ENCODE results near the gene GMDS.

GMDS gene

DNA sequence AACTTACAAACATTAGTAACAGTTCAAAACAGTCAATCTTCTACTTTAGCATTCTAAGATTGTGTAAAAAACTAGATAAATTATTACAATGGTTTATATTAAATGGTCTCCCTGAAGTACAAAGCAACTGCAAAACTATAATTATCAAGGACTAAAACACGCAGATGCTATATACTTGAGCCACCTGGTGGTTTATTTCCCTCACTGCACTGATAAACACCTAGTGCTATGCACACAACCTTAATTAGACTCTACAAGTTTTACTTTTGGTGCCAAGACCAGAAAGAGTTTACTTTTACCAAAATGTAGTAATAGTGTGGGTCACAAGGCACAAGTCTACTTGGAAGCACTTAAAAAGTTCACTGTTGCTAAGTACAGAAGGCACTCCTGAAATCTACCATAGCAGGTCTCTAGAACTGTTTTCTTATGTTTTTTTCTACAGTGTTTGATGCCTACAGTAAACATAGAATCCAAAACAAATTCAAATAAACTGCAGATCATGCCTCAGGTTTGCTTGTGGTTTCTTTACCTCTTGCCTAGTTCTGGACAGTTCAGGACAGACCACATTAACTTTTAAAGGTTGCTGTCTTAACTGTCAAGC lies 49.2 kb downstream of the GMDS start:
- H3K27ac ChIP-seq, result no peak overlapping the region

DNA sequence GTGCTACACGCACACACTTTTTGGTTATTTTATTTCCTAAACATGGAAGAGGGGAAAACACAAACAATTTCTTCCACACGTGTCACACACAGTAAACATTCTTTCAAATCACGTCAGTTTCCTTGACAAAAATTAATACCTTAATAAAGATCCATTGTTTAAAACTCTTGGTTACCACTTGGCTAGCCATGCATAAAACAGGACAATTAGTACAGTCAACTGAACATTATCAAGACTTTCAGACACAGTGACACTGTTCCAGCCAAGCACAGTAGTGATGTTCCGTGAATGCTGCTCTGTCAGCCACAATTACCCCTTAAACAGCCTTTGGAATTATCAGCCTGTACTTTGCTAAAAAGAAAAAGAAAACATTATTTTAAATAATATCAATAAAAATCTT lies 50.8 kb downstream of the GMDS start:
- Histone ChIP-seq H3K79me2 (no peaks in the 10 kb centered on the region), H3K4me3 (ENCODE audit: low read depth, low read length) (no peak overlapping the region), H2AFZ (no peak overlapping the region), H3K9ac (no peak overlapping the region), H3K9me3 (ENCODE audit: control insufficient read depth, low read length) (no peaks in the 10 kb centered on the region), H3K4me2 (ENCODE audit: low read length) (no peak overlapping the region), H3K27ac (no peak overlapping the region), H3K36me3 (ENCODE audit: control insufficient read depth, insufficient read depth, low read length) (no peaks in the 10 kb centered on the region), H3K27me3 (ENCODE audit: control insufficient read depth, insufficient read depth, low read length) (no peaks in the 10 kb centered on the region), H3K4me1 (no peaks in the 10 kb centered on the region)
- TF ChIP-seq, protein P1, sequence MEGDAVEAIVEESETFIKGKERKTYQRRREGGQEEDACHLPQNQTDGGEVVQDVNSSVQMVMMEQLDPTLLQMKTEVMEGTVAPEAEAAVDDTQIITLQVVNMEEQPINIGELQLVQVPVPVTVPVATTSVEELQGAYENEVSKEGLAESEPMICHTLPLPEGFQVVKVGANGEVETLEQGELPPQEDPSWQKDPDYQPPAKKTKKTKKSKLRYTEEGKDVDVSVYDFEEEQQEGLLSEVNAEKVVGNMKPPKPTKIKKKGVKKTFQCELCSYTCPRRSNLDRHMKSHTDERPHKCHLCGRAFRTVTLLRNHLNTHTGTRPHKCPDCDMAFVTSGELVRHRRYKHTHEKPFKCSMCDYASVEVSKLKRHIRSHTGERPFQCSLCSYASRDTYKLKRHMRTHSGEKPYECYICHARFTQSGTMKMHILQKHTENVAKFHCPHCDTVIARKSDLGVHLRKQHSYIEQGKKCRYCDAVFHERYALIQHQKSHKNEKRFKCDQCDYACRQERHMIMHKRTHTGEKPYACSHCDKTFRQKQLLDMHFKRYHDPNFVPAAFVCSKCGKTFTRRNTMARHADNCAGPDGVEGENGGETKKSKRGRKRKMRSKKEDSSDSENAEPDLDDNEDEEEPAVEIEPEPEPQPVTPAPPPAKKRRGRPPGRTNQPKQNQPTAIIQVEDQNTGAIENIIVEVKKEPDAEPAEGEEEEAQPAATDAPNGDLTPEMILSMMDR (IDR thresholded peaks at IDR 0.05), result no peak

More for the DNA sequence above, 49.2 kb downstream of the GMDS start:
- H3K79me2 ChIP-seq, result no peaks in the 10 kb centered on the region
- TF ChIP-seq, protein P1 (IDR thresholded peaks at IDR 0.05), result peak; percentile 68
- H2AFZ ChIP-seq, result no peak overlapping the region
- H3K4me2 ChIP-seq (ENCODE audit: low read length), result no peak overlapping the region
- H3K27me3 ChIP-seq (ENCODE audit: control insufficient read depth, insufficient read depth, low read length), result no peaks in the 10 kb centered on the region
- H3K9me3 ChIP-seq (ENCODE audit: control insufficient read depth, low read length), result no peaks in the 10 kb centered on the region
- H3K4me3 ChIP-seq (ENCODE audit: low read depth, low read length), result no peak overlapping the region
- no peaks in the 10 kb centered on the region for H3K4me1 ChIP-seq
- H3K9ac ChIP-seq, result no peak overlapping the region
- H3K36me3 ChIP-seq (ENCODE audit: control insufficient read depth, insufficient read depth, low read length), result no peaks in the 10 kb centered on the region

GRCh38 chr6:2193931-2194330 lies 51.5 kb downstream of the GMDS start:
- no peaks in the 10 kb centered on the region for H3K79me2 ChIP-seq

DNA sequence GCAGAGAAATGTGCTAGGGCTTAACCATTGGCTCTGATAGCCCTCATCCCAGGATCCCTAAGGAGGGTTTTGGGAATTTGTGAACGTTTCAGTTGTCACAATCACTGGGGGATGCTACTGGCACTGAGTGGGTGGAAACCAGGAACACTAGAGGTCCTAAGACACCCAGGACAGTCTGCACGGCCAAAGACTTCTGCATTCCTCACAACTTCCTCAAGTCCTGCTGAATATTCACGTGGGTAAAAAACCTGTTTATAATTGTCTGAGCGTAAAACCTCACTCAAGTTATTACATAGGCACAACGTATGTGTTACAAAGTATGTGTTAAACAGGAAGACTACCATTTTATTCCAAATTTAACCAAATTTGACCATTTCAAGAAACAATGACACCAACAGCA lies 52.4 kb downstream of the GMDS start:
- Histone ChIP-seq H3K4me1 (no peaks in the 10 kb centered on the region), H3K36me3 (ENCODE audit: control insufficient read depth, insufficient read depth, low read length) (no peaks in the 10 kb centered on the region), H3K27ac (no peak overlapping the region), H3K9me3 (ENCODE audit: control insufficient read depth, low read length) (no peaks in the 10 kb centered on the region), H2AFZ (no peak overlapping the region), H3K27me3 (ENCODE audit: control insufficient read depth, insufficient read depth, low read length) (no peaks in the 10 kb centered on the region), H3K4me3 (ENCODE audit: low read depth, low read length) (no peak overlapping the region), H3K79me2 (no peaks in the 10 kb centered on the region), H3K4me2 (ENCODE audit: low read length) (no peak overlapping the region), H3K9ac (no peak overlapping the region)
- TF ChIP-seq, protein P1 (IDR thresholded peaks at IDR 0.05), result no peak

More at GRCh38 chr6:2193931-2194330, 51.5 kb downstream of the GMDS start:
- no peaks in the 10 kb centered on the region for H3K4me1 ChIP-seq
- no peak overlapping the region for H3K27ac ChIP-seq
- H3K9me3 ChIP-seq (ENCODE audit: control insufficient read depth, low read length), result no peaks in the 10 kb centered on the region
- H3K27me3 ChIP-seq (ENCODE audit: control insufficient read depth, insufficient read depth, low read length), result no peaks in the 10 kb centered on the region
- no peak overlapping the region for H3K4me2 ChIP-seq (ENCODE audit: low read length)
- H2AFZ ChIP-seq, result no peak overlapping the region
- H3K9ac ChIP-seq, result no peak overlapping the region
- H3K4me3 ChIP-seq (ENCODE audit: low read depth, low read length), result no peak overlapping the region
- TF ChIP-seq, protein P1 (IDR thresholded peaks at IDR 0.05), result no peak
- no peaks in the 10 kb centered on the region for H3K36me3 ChIP-seq (ENCODE audit: control insufficient read depth, insufficient read depth, low read length)

DNA sequence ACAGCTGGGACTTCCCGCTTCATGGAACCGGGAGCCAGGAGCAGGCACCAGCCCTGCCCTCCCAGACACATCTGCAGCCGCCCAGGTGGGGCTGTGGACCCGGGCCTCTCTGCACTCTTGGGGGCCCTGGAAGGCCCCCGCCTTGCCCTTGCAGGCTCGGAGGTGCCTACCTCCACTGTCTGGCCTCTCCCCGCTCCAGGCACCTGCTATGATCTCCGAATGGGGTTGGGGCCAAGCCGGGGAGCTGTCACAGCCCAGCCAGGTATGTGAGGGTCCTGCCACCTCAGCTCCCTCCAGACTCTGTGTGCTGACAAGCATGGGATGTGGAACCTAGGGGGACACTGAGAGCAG lies 54.0 kb downstream of the GMDS start:
- TF ChIP-seq, protein P1 (IDR thresholded peaks at IDR 0.05), result no peak
- no peak overlapping the region for H3K9ac ChIP-seq
- no peaks in the 10 kb centered on the region for H3K79me2 ChIP-seq
- H3K27me3 ChIP-seq (ENCODE audit: control insufficient read depth, insufficient read depth, low read length), result no peaks in the 10 kb centered on the region
- H3K9me3 ChIP-seq (ENCODE audit: control insufficient read depth, low read length), result no peaks in the 10 kb centered on the region
- no peak overlapping the region for H3K4me2 ChIP-seq (ENCODE audit: low read length)
- no peaks in the 10 kb centered on the region for H3K4me1 ChIP-seq
- H3K36me3 ChIP-seq (ENCODE audit: control insufficient read depth, insufficient read depth, low read length), result no peaks in the 10 kb centered on the region
- no peak overlapping the region for H3K27ac ChIP-seq
- no peak overlapping the region for H3K4me3 ChIP-seq (ENCODE audit: low read depth, low read length)
- H2AFZ ChIP-seq, result no peak overlapping the region
